Stomach (tissue), 9 donors: ENCODE data around the gene OLIG1. TPM values are rescaled to one million over a fixed set of nuclear protein-coding genes. Genes with fewer than 3 reads are reported as not detected.
A peak's percentile ranks its signal among the peaks of the same experiment; 100 is the strongest.

Experiments
- DNase-seq, 2 donors: peaks; one replicate each; pipeline versions ENCODE4 v3.0.0 to v3.0.0-alpha.2; 2013 to 2019
- H3K27ac ChIP-seq, 5 donors: fragments of 200-600 bp in 4 of 5; sonication (generic) in 4 of 5; one replicate each; pipeline ENCODE4 v1.5.1; 2013 to 2019; ENCODE audit warnings: mild to moderate bottlenecking in 1 of 5, moderate library complexity in 1 of 5
- H3K27me3 ChIP-seq, 3 donors: fragments of 200-600 bp; sonication (generic); one replicate each; pipeline ENCODE4 v1.5.1; 2017 to 2019; ENCODE audit warnings: mixed run types in 1 of 3
- H3K36me3 ChIP-seq, 4 donors: fragments of 200-600 bp; sonication (generic); 1 replicate in 3 of 4; 2 replicates in 1 of 4; pipeline ENCODE4 v1.5.1; 2016 to 2019
- H3K4me1 ChIP-seq, 4 donors: fragments of 200-600 bp; sonication (generic); one replicate each; pipeline ENCODE4 v1.5.1; 2016 to 2019
- H3K4me3 ChIP-seq, 4 donors: fragments of 200-600 bp; sonication (generic) in 3 of 4; one replicate each; pipeline ENCODE4 v1.5.1; 2016 to 2019; ENCODE audit warnings: mild to moderate bottlenecking in 1 of 4
- H3K9me3 ChIP-seq, 4 donors: fragments of 200-600 bp; sonication (generic); one replicate each; pipeline ENCODE4 v1.5.1; 2016 to 2019
- CTCF ChIP-seq, 7 experiments: fragments of 450-650 bp in 4 of 7; fragments of 200-600 bp in 3 of 7; sonication (generic) in 3 of 7; IDR thresholded peaks; one replicate each; pipeline ENCODE4 v1.5.1; 2016 to 2019; ENCODE audit warnings: antibody characterized with exemption in 7 of 7, control low read depth in 2 of 7, mild to moderate bottlenecking in 1 of 7
- EP300 ChIP-seq: sonication (generic); formaldehyde crosslinking; IDR thresholded peaks from one replicate; pipeline ENCODE4 v1.6.1; 2017; ENCODE audit warnings: antibody characterized with exemption
- POLR2A ChIP-seq, 4 donors: fragments of 450-650 bp; IDR thresholded peaks; one replicate each; pipeline ENCODE4 v1.6.1; 2016; ENCODE audit warnings: antibody characterized with exemption in 4 of 4, control low read depth in 2 of 4, mild to moderate bottlenecking in 1 of 4, moderate library complexity in 1 of 4
- POLR2AphosphoS5 ChIP-seq, 3 donors: sonication (generic); formaldehyde crosslinking; IDR thresholded peaks; one replicate each; pipeline ENCODE4 v1.6.1; 2016; ENCODE audit warnings: antibody characterized with exemption in 3 of 3
- WGBS, 5 donors: extraction: QIAGEN DNeasy Blood & Tissue Kit in 3 of 5; methylation state at CpG; one replicate each; pipeline versions ENCODE4 v1.1.5 to v1.1.7; 2013 to 2018; 5-methylcytosine and 5-hydroxymethylcytosine counted together
- intact Hi-C: fragments of 100-400 bp; cut with DNase I; formaldehyde crosslinking; loops from one replicate; pipeline ENCODE4 v1.15.1; 2023; ENCODE audit warnings: low total_unique reads
- polyA plus RNA-seq, 3 donors: library from polyadenylated mRNA; stranded (reverse); fragments of 200-250 nt; gene quantifications; one replicate each; pipeline ENCODE4 v1.2.3, GENCODE V29; 2013
- total RNA-seq, 5 donors: library from RNA; depleted of rRNA; stranded (reverse); fragments of >200 nt; gene quantifications; one replicate each; pipeline versions ENCODE4 v1.1.0 to v1.2.3, GENCODE V29; 2014 to 2016
- donor health status: healthy with polysubstance abuse.
- donor health status: Bipolar disorder and iron deficiency.
- donor health status: healthy.

The OLIG1 gene
- total and polyA plus RNA-seq, 8 donors = not detected

GRCh38 chr21:33022489-33022827 lies 47.5 kb upstream of the OLIG1 start:
- H3K4me3 ChIP-seq = peak overlapping the region in 1 of 4 donors; percentile 8
- TF ChIP-seq POLR2AphosphoS5 (IDR thresholded peaks at IDR 0.05) = no peak
- no peak for TF ChIP-seq EP300
- TF ChIP-seq CTCF (IDR thresholded peaks at IDR 0.05) = no peak
- TF ChIP-seq POLR2A (IDR thresholded peaks at IDR 0.05) = no peak
- DNase-seq = no peak
- H3K27ac ChIP-seq = no peak overlapping the region
- WGBS, 5 donors = 7 to 18% (median 10%) methylated on average over 17 of the region's 17 CpGs
- H3K36me3 ChIP-seq = no peaks in the 10 kb centered on the region
- no peaks in the 10 kb centered on the region for H3K9me3 ChIP-seq
- intact Hi-C loops = no loop called here
- peaks cover 7 to 65% (median 49%) of the 10 kb centered on the region in 4 donors for H3K4me1 ChIP-seq
- H3K27me3 ChIP-seq = peaks cover 63 to 100% (median 93%) of the 10 kb centered on the region in 3 donors

DNA sequence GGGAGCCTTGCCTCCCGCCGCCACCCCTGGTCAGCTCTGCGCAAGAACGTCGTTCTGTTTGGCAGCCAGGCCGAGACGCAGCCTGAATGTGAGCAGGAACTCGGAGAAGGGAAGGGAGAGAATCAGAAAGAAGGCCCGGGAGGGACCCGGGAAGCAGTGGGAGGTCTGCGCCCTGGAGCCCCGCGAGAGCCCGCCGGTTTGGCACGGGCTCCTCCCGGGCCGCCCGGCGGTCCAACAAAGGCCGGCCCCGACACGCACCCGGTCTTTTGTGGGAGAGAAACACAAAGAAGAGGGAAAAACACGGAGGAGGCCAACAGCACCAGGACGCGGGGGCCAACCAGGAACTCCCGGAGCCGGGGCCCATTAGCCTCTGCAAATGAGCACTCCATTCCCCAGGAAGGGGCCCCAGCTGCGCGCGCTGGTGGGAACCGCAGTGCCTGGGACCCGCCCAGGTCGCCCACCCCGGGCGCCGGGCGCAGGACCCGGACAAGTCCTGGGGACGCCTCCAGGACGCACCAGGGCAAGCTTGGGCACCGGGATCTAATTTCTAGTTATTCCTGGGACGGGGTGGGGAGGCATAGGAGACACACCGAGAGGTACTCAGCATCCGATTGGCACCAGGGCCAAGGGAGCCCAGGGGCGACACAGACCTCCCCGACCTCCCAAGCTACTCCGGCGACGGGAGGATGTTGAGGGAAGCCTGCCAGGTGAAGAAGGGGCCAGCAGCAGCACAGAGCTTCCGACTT lies 46.9 kb upstream of the OLIG1 start:
- peak overlapping the region in 2 of 4 donors; percentile 8 to 9 for H3K4me3 ChIP-seq
- H3K27me3 ChIP-seq = peaks cover 68 to 100% (median 95%) of the 10 kb centered on the region in 3 donors
- peaks cover 7 to 70% (median 52%) of the 10 kb centered on the region in 4 donors for H3K4me1 ChIP-seq
- DNase-seq = no peak
- intact Hi-C loops = no loop called here
- no peaks in the 10 kb centered on the region for H3K9me3 ChIP-seq
- no peak for TF ChIP-seq POLR2A (IDR thresholded peaks at IDR 0.05)
- TF ChIP-seq CTCF (IDR thresholded peaks at IDR 0.05) = no peak
- TF ChIP-seq EP300 = no peak
- no peak for TF ChIP-seq POLR2AphosphoS5 (IDR thresholded peaks at IDR 0.05)
- WGBS, 5 donors = 2 to 3% (median 2%) methylated on average over 32 to 52 of the region's 52 CpGs
- no peak overlapping the region for H3K27ac ChIP-seq
- H3K36me3 ChIP-seq = no peaks in the 10 kb centered on the region

GRCh38 chr21:33023574-33024200 lies 46.3 kb upstream of the OLIG1 start:
- H3K27me3 ChIP-seq = peaks cover 74 to 100% (median 100%) of the 10 kb centered on the region in 3 donors
- DNase-seq = no peak
- H3K27ac ChIP-seq = no peak overlapping the region
- TF ChIP-seq POLR2AphosphoS5 (IDR thresholded peaks at IDR 0.05) = no peak
- no peak for TF ChIP-seq POLR2A (IDR thresholded peaks at IDR 0.05)
- TF ChIP-seq CTCF (IDR thresholded peaks at IDR 0.05) = no peak
- TF ChIP-seq EP300 = no peak
- no peaks in the 10 kb centered on the region for H3K36me3 ChIP-seq
- H3K4me1 ChIP-seq = peaks cover 7 to 77% (median 56%) of the 10 kb centered on the region in 4 donors
- intact Hi-C loops = no loop called here
- H3K4me3 ChIP-seq = peak overlapping the region in 2 of 4 donors; percentile 8 to 9
- WGBS, 5 donors = 4 to 8% (median 5%) methylated on average over 43 to 49 of the region's 49 CpGs
- H3K9me3 ChIP-seq = no peaks in the 10 kb centered on the region

DNA sequence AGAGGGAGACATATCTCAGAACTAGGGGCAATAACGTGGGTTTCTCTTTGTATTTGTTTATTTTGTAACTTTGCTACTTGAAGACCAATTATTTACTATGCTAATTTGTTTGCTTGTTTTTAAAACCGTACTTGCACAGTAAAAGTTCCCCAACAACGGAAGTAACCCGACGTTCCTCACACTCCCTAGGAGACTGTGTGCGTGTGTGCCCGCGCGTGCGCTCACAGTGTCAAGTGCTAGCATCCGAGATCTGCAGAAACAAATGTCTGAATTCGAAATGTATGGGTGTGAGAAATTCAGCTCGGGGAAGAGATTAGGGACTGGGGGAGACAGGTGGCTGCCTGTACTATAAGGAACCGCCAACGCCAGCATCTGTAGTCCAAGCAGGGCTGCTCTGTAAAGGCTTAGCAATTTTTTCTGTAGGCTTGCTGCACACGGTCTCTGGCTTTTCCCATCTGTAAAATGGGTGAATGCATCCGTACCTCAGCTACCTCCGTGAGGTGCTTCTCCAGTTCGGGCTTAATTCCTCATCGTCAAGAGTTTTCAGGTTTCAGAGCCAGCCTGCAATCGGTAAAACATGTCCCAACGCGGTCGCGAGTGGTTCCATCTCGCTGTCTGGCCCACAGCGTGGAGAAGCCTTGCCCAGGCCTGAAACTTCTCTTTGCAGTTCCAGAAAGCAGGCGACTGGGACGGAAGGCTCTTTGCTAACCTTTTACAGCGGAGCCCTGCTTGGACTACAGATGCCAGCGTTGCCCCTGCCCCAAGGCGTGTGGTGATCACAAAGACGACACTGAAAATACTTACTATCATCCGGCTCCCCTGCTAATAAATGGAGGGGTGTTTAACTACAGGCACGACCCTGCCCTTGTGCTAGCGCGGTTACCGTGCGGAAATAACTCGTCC lies 45.5 kb upstream of the OLIG1 start:
- peak overlapping the region in 2 of 4 donors; percentile 8 to 9 for H3K4me3 ChIP-seq
- peaks cover 82 to 100% (median 100%) of the 10 kb centered on the region in 3 donors for H3K27me3 ChIP-seq
- TF ChIP-seq EP300 (no peak), POLR2AphosphoS5 (IDR thresholded peaks at IDR 0.05) (no peak), POLR2A (IDR thresholded peaks at IDR 0.05) (no peak), CTCF (IDR thresholded peaks at IDR 0.05) (no peak)
- H3K36me3 ChIP-seq = no peaks in the 10 kb centered on the region
- intact Hi-C loops = no loop called here
- peaks cover 12 to 82% (median 62%) of the 10 kb centered on the region in 4 donors for H3K4me1 ChIP-seq
- H3K9me3 ChIP-seq = no peaks in the 10 kb centered on the region
- no peak overlapping the region for H3K27ac ChIP-seq
- 6 to 9% (median 8%) methylated on average over 40 of the region's 40 CpGs for WGBS, 5 donors
- no peak for DNase-seq
